Measurements from ENCODE around the gene TMEM119. TPM values are rescaled to one million over a fixed set of nuclear protein-coding genes. Genes with fewer than 3 reads are reported as not detected.

TMEM119 gene
- total RNA-seq, 2 experiments from 2014 or later: 2.1 to 2.6 TPM

- ChIA-PET CTCF (no interaction called here), POLR2A (no interaction called here)
- H3K9me3 ChIP-seq (ENCODE audit: control insufficient read depth in 1 of 2, insufficient read depth in 1 of 2, low read length in 2 of 2): no peaks in the 10 kb centered on the region
- no peaks in the 10 kb centered on the region for H3K9me3 Mint-ChIP-seq
- no peaks in the 10 kb centered on the region for H3K36me3 Mint-ChIP-seq (ENCODE audit: low read depth)
- peaks cover 36% of the 10 kb centered on the region for H3K4me1 ChIP-seq (ENCODE audit: insufficient read depth, low read length)
- H3K36me3 ChIP-seq (ENCODE audit: insufficient read depth, low read length): no peaks in the 10 kb centered on the region
- no peak overlapping the region for H3K27ac ChIP-seq (ENCODE audit: low read depth in 1 of 2, low read length in 2 of 2)
- TF ChIP-seq, protein P1, sequence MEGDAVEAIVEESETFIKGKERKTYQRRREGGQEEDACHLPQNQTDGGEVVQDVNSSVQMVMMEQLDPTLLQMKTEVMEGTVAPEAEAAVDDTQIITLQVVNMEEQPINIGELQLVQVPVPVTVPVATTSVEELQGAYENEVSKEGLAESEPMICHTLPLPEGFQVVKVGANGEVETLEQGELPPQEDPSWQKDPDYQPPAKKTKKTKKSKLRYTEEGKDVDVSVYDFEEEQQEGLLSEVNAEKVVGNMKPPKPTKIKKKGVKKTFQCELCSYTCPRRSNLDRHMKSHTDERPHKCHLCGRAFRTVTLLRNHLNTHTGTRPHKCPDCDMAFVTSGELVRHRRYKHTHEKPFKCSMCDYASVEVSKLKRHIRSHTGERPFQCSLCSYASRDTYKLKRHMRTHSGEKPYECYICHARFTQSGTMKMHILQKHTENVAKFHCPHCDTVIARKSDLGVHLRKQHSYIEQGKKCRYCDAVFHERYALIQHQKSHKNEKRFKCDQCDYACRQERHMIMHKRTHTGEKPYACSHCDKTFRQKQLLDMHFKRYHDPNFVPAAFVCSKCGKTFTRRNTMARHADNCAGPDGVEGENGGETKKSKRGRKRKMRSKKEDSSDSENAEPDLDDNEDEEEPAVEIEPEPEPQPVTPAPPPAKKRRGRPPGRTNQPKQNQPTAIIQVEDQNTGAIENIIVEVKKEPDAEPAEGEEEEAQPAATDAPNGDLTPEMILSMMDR (IDR thresholded peaks at IDR 0.05): no peak
- H3K4me3 Mint-ChIP-seq: no peak overlapping the region
- H3K27ac Mint-ChIP-seq: no peak overlapping the region
- no peak overlapping the region for H3K4me3 ChIP-seq (ENCODE audit: low read length)
- H3K4me1 Mint-ChIP-seq (ENCODE audit: low read depth): peaks cover 31% of the 10 kb centered on the region
- H3K27me3 Mint-ChIP-seq: no peaks in the 10 kb centered on the region
- DNase-seq: no peak
- ATAC-seq (ENCODE audit: poor library complexity): no peak
- H3K27me3 ChIP-seq (ENCODE audit: control insufficient read depth in 1 of 2, insufficient read depth in 2 of 2, low read length in 2 of 2): no peaks in the 10 kb centered on the region
- intact Hi-C loops (cut with DNase I, micrococcal nuclease): no loop called here
Measured at GRCh38 chr12:108642899-108643654, 45.2 kb upstream of the TMEM119 start.

- ATAC-seq (ENCODE audit: poor library complexity) (no peak), DNase-seq (no peak)
- H3K27ac Mint-ChIP-seq: no peak overlapping the region
- TF ChIP-seq, protein P1 (IDR thresholded peaks at IDR 0.05): no peak
- CTCF ChIA-PET: no interaction called here
- no peak overlapping the region for H3K27ac ChIP-seq (ENCODE audit: low read depth in 1 of 2, low read length in 2 of 2)
- no peaks in the 10 kb centered on the region for H3K36me3 ChIP-seq (ENCODE audit: insufficient read depth, low read length)
- peaks cover 34% of the 10 kb centered on the region for H3K4me1 Mint-ChIP-seq (ENCODE audit: low read depth)
- H3K4me3 ChIP-seq (ENCODE audit: low read length): no peak overlapping the region
- H3K9me3 Mint-ChIP-seq: no peaks in the 10 kb centered on the region
- H3K4me3 Mint-ChIP-seq: no peak overlapping the region
- H3K27me3 Mint-ChIP-seq: no peaks in the 10 kb centered on the region
- peaks cover 36% of the 10 kb centered on the region for H3K4me1 ChIP-seq (ENCODE audit: insufficient read depth, low read length)
- no peaks in the 10 kb centered on the region for H3K9me3 ChIP-seq (ENCODE audit: control insufficient read depth in 1 of 2, insufficient read depth in 1 of 2, low read length in 2 of 2)
- POLR2A ChIA-PET: interaction anchor here (0.8 kb wide), 1 partner anchor 80 kb away, joined by 3 read pairs; the partner anchor contains the start of gene ISCU
- H3K27me3 ChIP-seq (ENCODE audit: control insufficient read depth in 1 of 2, insufficient read depth in 2 of 2, low read length in 2 of 2): no peaks in the 10 kb centered on the region
- intact Hi-C loops (cut with DNase I, micrococcal nuclease): no loop called here
- no peaks in the 10 kb centered on the region for H3K36me3 Mint-ChIP-seq (ENCODE audit: low read depth)
Measured at GRCh38 chr12:108642269-108642870, 44.5 kb upstream of the TMEM119 start.

GRCh38 chr12:108641446-108642268 is 43.8 kb upstream of the TMEM119 start:
- Histone ChIP-seq H3K4me3 (ENCODE audit: low read length) (no peak overlapping the region), H3K27me3 (ENCODE audit: control insufficient read depth in 1 of 2, insufficient read depth in 2 of 2, low read length in 2 of 2) (no peaks in the 10 kb centered on the region), H3K27ac (ENCODE audit: low read depth in 1 of 2, low read length in 2 of 2) (no peak overlapping the region), H3K9me3 (ENCODE audit: control insufficient read depth in 1 of 2, insufficient read depth in 1 of 2, low read length in 2 of 2) (no peaks in the 10 kb centered on the region), H3K4me1 (ENCODE audit: insufficient read depth, low read length) (peaks cover 39% of the 10 kb centered on the region), H3K36me3 (ENCODE audit: insufficient read depth, low read length) (no peaks in the 10 kb centered on the region)
- H3K4me3 Mint-ChIP-seq: no peak overlapping the region
- H3K27me3 Mint-ChIP-seq: no peaks in the 10 kb centered on the region
- intact Hi-C loops (cut with DNase I, micrococcal nuclease): no loop called here
- ATAC-seq (ENCODE audit: poor library complexity): no peak
- H3K36me3 Mint-ChIP-seq (ENCODE audit: low read depth): no peaks in the 10 kb centered on the region
- CTCF ChIA-PET: no interaction called here
- TF ChIP-seq, protein P1 (IDR thresholded peaks at IDR 0.05): no peak
- peaks cover 34% of the 10 kb centered on the region for H3K4me1 Mint-ChIP-seq (ENCODE audit: low read depth)
- DNase-seq: no peak
- H3K27ac Mint-ChIP-seq: no peak overlapping the region
- H3K9me3 Mint-ChIP-seq: no peaks in the 10 kb centered on the region
- POLR2A ChIA-PET: interaction anchor here (0.8 kb wide), 1 partner anchor 79 kb away, joined by 3 read pairs; the partner anchor contains the start of gene ISCU

All from CD4-positive, alpha-beta T cell (primary cell).